K562 (cell line): ENCODE results near the gene NUDT2. TPM values are rescaled to one million over a fixed set of nuclear protein-coding genes. Genes with fewer than 3 reads are reported as not detected.

Experiments used
- ATAC-seq: fragments of 200-7000 bp; cut with Tn5 transposase; 3 replicates; pipeline ENCODE4 v1.9.1; 2020; ENCODE audit warnings: moderate library complexity
- BruUV-seq: library from RNA; stranded (reverse); fragments of 400-500 nt; replicated peaks from 2 replicates; lab custom pipeline; 2021; lab: Mats Ljungman, UMichigan
- CTCF ChIA-PET: fragments of 300-600 bp; formaldehyde crosslinking; extraction: SDS; loops from one replicate; lab custom pipeline; 2021; ENCODE audit warnings: low intra/inter-chr PET ratio; lab: Yijun Ruan, JAX
- POLR2A ChIA-PET: fragments of 300-600, 350-650 bp; sonication (Branson Sonifier 250); formaldehyde crosslinking; extraction: SDS; loops from one replicate; lab custom pipeline; 2021; ENCODE audit warnings: antibody characterized with exemption, inconsistent platforms; lab: Yijun Ruan, JAX
- DNase-seq, 4 experiments: peaks; one replicate each; pipeline versions ENCODE4 v3.0.0 to v3.0.0-alpha.2; 2011 to 2018; ENCODE audit warnings: low spot score in 3 of 4, mixed read lengths in 3 of 4; ENCODE audit errors: extremely low read depth in 1 of 4
- FAIRE-seq: peaks from 2 replicates; lab custom pipeline; 2011; peaks lifted over from hg19 to GRCh38; lab: Jason Lieb, UNC
- H2AFZ ChIP-seq: 2 replicates; pipeline ENCODE4 v1.6.0; 2011; ENCODE audit warnings: low read depth, low read length, control low read depth, inconsistent platforms
- H3K27ac ChIP-seq: fragments of 200-600 bp; 3 replicates; pipeline ENCODE4 v1.8.0; 2011; ENCODE audit warnings: low read depth, mild to moderate bottlenecking, control low read depth, inconsistent platforms, low read length, moderate library complexity, mixed read lengths; ENCODE audit errors: extremely low read depth
- H3K27me3 ChIP-seq, 2 experiments: fragments of 300-600 bp in 1 of 2; 2 replicates in 1 of 2; 3 replicates in 1 of 2; pipeline versions ENCODE4 v1.6.0 to v1.8.0; 2011; ENCODE audit warnings: inconsistent platforms in 2 of 2, low read length in 2 of 2, mild to moderate bottlenecking in 1 of 2, mixed read lengths in 1 of 2, moderate library complexity in 1 of 2; ENCODE audit not compliant: control insufficient read depth in 2 of 2, insufficient read depth in 2 of 2
- H3K36me3 ChIP-seq: fragments of 300-600 bp; 3 replicates; pipeline ENCODE4 v1.8.0; 2011; ENCODE audit warnings: mild to moderate bottlenecking, low read length, inconsistent platforms; ENCODE audit not compliant: control insufficient read depth, insufficient read depth
- H3K4me1 ChIP-seq, 2 experiments: fragments of 200-600 bp in 1 of 2; replicated peaks in 1 of 2; 2 replicates in 1 of 2; 3 replicates in 1 of 2; pipeline versions ENCODE4 v1.5.1 to v1.8.0; 2011; ENCODE audit warnings: inconsistent platforms in 2 of 2, low read length in 2 of 2, mild to moderate bottlenecking in 1 of 2, mixed read lengths in 1 of 2, moderate library complexity in 1 of 2; ENCODE audit not compliant: control insufficient read depth in 2 of 2, insufficient read depth in 2 of 2
- H3K4me2 ChIP-seq: 2 replicates; pipeline ENCODE4 v1.6.1; 2011; ENCODE audit warnings: low read length, control low read depth, inconsistent platforms, mixed read lengths; ENCODE audit not compliant: insufficient read depth
- H3K4me3 ChIP-seq: fragments of 200-600 bp; sonication (generic), shearing (Covaris generic); 2 replicates; pipeline ENCODE4 v1.5.1; 2016; ENCODE audit warnings: control low read depth, inconsistent platforms
- H3K79me2 ChIP-seq: fragments of 200-600 bp; 3 replicates; pipeline ENCODE4 v1.8.0; 2011; ENCODE audit warnings: low read length, inconsistent platforms; ENCODE audit not compliant: control insufficient read depth, insufficient read depth
- H3K9ac ChIP-seq, 2 experiments: 2 replicates each; pipeline versions ENCODE4 v1.6.0 to v1.6.1; 2011; ENCODE audit warnings: low read depth in 2 of 2, low read length in 2 of 2, control low read depth in 1 of 2, inconsistent platforms in 1 of 2, mild to moderate bottlenecking in 1 of 2, mixed read lengths in 1 of 2; ENCODE audit not compliant: insufficient read depth in 1 of 2
- H3K9me1 ChIP-seq: one replicate; pipeline ENCODE4 v1.6.0; 2011; ENCODE audit warnings: inconsistent platforms, mild to moderate bottlenecking, low read length, moderate library complexity; ENCODE audit not compliant: control insufficient read depth, insufficient read depth
- H3K9me3 ChIP-seq: replicated peaks from 2 replicates; pipeline ENCODE4 v1.5.1; 2011; ENCODE audit warnings: low read depth, low read length, inconsistent platforms; ENCODE audit not compliant: control insufficient read depth, insufficient read depth
- H4K20me1 ChIP-seq: replicated peaks from 2 replicates; pipeline ENCODE4 v1.6.1; 2011; ENCODE audit warnings: low read length, inconsistent platforms, mixed read lengths; ENCODE audit not compliant: control insufficient read depth, insufficient read depth
- EP400 ChIP-seq: fragments of 450-650 bp; IDR thresholded peaks from 2 replicates; pipeline ENCODE4 v1.6.1; 2017; ENCODE audit warnings: antibody characterized with exemption, mild to moderate bottlenecking, moderate library complexity
- HIVEP1 ChIP-seq: fragments of 250-450 bp; sonication (Bioruptor Pico); IDR thresholded peaks from 2 replicates; pipeline ENCODE4 v1.4.0; 2020; ENCODE audit warnings: mild to moderate bottlenecking
- KLF13 ChIP-seq: fragments of 450-650 bp; IDR thresholded peaks from 2 replicates; pipeline ENCODE4 v1.6.1; 2016; ENCODE audit warnings: missing genetic modification characterization, low read depth, mild to moderate bottlenecking, missing compliant biosample characterization, moderate library complexity, borderline replicate concordance
- MCM2 ChIP-seq: fragments of 450-650 bp; IDR thresholded peaks from 2 replicates; pipeline ENCODE4 v1.6.1; 2017; ENCODE audit warnings: low read depth, mild to moderate bottlenecking
- MED1 ChIP-seq: sonication (generic); formaldehyde crosslinking; IDR thresholded peaks from 2 replicates; pipeline ENCODE4 v1.8.1; 2023; ENCODE audit warnings: missing genetic modification reagents, borderline replicate concordance
- SAFB ChIP-seq: fragments of 200-400 bp; formaldehyde crosslinking; IDR thresholded peaks from 2 replicates; pipeline ENCODE4 v1.6.1; 2017; ENCODE audit warnings: low read depth, low read length, borderline replicate concordance
- STAG1 ChIP-seq: sonication (generic); formaldehyde crosslinking; IDR thresholded peaks from 2 replicates; pipeline ENCODE4 v1.5.0; 2020; ENCODE audit warnings: missing genetic modification reagents, borderline replicate concordance
- ZBTB34 ChIP-seq: fragments of 250-450 bp; sonication (Bioruptor Pico); IDR thresholded peaks from 2 replicates; pipeline ENCODE4 v1.8.0; 2021; ENCODE audit warnings: mild to moderate bottlenecking, moderate library complexity
- ZBTB5 ChIP-seq: fragments of 450-650 bp; IDR thresholded peaks from 2 replicates; pipeline ENCODE4 v1.6.1; 2017; ENCODE audit warnings: antibody characterized with exemption
- WGBS: fragments of 100-300 bp; shearing (Covaris generic); methylation state at CpG from one replicate; pipeline ENCODE4 v1.1.6; 2016; ENCODE audit warnings: low coverage, mixed read lengths; ENCODE audit not compliant: insufficient coverage; ENCODE audit errors: missing lambda C conversion rate; 5-methylcytosine and 5-hydroxymethylcytosine counted together
- in situ Hi-C: fragments of 300-500 bp; cut with MboI; formaldehyde crosslinking; loops from 4 replicates; pipeline ENCODE4 v1.15.0; 2018; ENCODE audit warnings: inconsistent platforms, mixed read lengths
- intact Hi-C: fragments of 100-400 bp; cut with micrococcal nuclease; formaldehyde crosslinking; loops from 2 replicates; pipeline ENCODE4 v1.14.2; 2022
- polyA plus RNA-seq, 8 experiments: library from polyadenylated mRNA; depleted of rRNA in 4 of 8; stranded (reverse) in 5 of 8; unstranded in 3 of 8; fragments of >200 nt; fragmentation: Nextera tagmentation in 2 of 8; fragmentation: Illumina TruSeq in 1 of 8; extraction: Ambion mirVana in 2 of 8; extraction: Trizol in 1 of 8; gene quantifications; 2 replicates each; pipeline versions ENCODE4 v1.2.1 to v1.2.3, GENCODE V29; 2011 to 2014; ENCODE audit warnings: inconsistent platforms in 1 of 8, missing spikeins in 1 of 8
- total RNA-seq, 7 experiments: library from RNA; depleted of rRNA in 6 of 7; stranded (reverse); fragments of >200 nt in 6 of 7; fragmentation: Illumina TruSeq in 2 of 7; extraction: Trizol in 2 of 7; gene quantifications; 2 replicates each; pipeline versions ENCODE4 v1.2.1 to v1.2.3, GENCODE V29; 2011 to 2021; ENCODE audit warnings: low replicate concordance in 1 of 7
- TF ChIP-seq, protein P1 (sequence below): fragments of 450-650 bp; formaldehyde crosslinking; IDR thresholded peaks from 2 replicates; pipeline ENCODE4 v1.4.0; 2020; ENCODE audit warnings: mild to moderate bottlenecking, mixed read lengths

The NUDT2 gene
- total and polyA plus RNA-seq, 9 of the 15 experiments (the other 6 are each of a cell fraction or from before 2014, with no cell fraction given): 11.5 to 28.1 (median 19.0) TPM

GRCh38 chr9:34341659-34342295 lies 12.4 kb downstream of the NUDT2 start:
- WGBS: 80% methylated on average over 5 of the region's 7 CpGs
- H3K9me1 ChIP-seq: no peaks in the 10 kb centered on the region
- no peak overlapping the region for H3K4me3 ChIP-seq
- intact Hi-C loops: no loop called here
- H2AFZ ChIP-seq: no peak overlapping the region
- H3K79me2 ChIP-seq: no peaks in the 10 kb centered on the region
- in situ Hi-C loops: no loop called here
- FAIRE-seq (no peak), DNase-seq (no peak), ATAC-seq (no peak)
- H3K27ac ChIP-seq: no peak overlapping the region
- no peak overlapping the region for H3K4me2 ChIP-seq
- H3K36me3 ChIP-seq: peaks cover 17% of the 10 kb centered on the region; the same call in 1 of the 3 replicates
- no TSS peak for BruUV-seq
- ChIA-PET CTCF (no interaction called here), POLR2A (interaction anchor here (0.6 kb wide), 1 partner anchor 39 kb away, joined by 3 read pairs; no protein-coding TSS in a partner anchor)
- H3K27me3 ChIP-seq: no peaks in the 10 kb centered on the region
- H3K4me1 ChIP-seq: no peaks in the 10 kb centered on the region
- no peaks in the 10 kb centered on the region for H3K9me3 ChIP-seq
- TF ChIP-seq EP400: no peak
- TF ChIP-seq SAFB: no peak
- no peak for TF ChIP-seq ZBTB5
- no peak for TF ChIP-seq KLF13 (tag)
- TF ChIP-seq, protein P1, sequence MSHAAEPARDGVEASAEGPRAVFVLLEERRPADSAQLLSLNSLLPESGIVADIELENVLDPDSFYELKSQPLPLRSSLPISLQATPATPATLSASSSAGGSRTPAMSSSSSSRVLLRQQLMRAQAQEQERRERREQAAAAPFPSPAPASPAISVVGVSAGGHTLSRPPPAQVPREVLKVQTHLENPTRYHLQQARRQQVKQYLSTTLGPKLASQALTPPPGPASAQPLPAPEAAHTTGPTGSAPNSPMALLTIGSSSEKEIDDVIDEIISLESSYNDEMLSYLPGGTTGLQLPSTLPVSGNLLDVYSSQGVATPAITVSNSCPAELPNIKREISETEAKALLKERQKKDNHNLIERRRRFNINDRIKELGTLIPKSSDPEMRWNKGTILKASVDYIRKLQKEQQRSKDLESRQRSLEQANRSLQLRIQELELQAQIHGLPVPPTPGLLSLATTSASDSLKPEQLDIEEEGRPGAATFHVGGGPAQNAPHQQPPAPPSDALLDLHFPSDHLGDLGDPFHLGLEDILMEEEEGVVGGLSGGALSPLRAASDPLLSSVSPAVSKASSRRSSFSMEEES (CRISPR knock-in tag): no peak
- TF ChIP-seq HIVEP1 (CRISPR knock-in tag): no peak
- no peak for TF ChIP-seq STAG1
- no peak for TF ChIP-seq MED1 (CRISPR knock-in tag)
- no peak for TF ChIP-seq MCM2
- TF ChIP-seq ZBTB34: no peak
- no peak overlapping the region for H3K9ac ChIP-seq
- H4K20me1 ChIP-seq: no peaks in the 10 kb centered on the region
